Kidney (tissue), 22 donors: ENCODE data around the gene FAR2. TPM values are rescaled to one million over a fixed set of nuclear protein-coding genes. Genes with fewer than 3 reads are reported as not detected.

Experiments used
- DNase-seq, 5 donors: peaks; one replicate each; pipeline ENCODE4 v3.0.0-alpha.2; 2013 to 2020
- FAIRE-seq: peaks from 2 replicates; lab custom pipeline; 2012; peaks lifted over from hg19 to GRCh38; lab: Jason Lieb, UNC
- H3K27ac ChIP-seq, 2 donors: one replicate each; pipeline ENCODE4 v1.7.0; 2013; ENCODE audit warnings: low read depth in 2 of 2, low read length in 2 of 2, inconsistent platforms in 1 of 2
- H3K27me3 ChIP-seq: one replicate; pipeline ENCODE4 v1.7.1; 2013; ENCODE audit warnings: low read length, inconsistent platforms; ENCODE audit not compliant: control insufficient read depth, insufficient read depth
- H3K36me3 ChIP-seq, 3 donors: one replicate each; pipeline versions ENCODE4 v1.7.0 to v1.7.1; 2013; ENCODE audit warnings: low read length in 3 of 3, control low read depth in 1 of 3, inconsistent platforms in 1 of 3; ENCODE audit not compliant: insufficient read depth in 3 of 3, control insufficient read depth in 2 of 3
- H3K4me1 ChIP-seq, 3 donors: one replicate each; pipeline versions ENCODE4 v1.7.0 to v1.7.1; 2013; ENCODE audit warnings: low read length in 3 of 3, inconsistent platforms in 1 of 3, low read depth in 1 of 3; ENCODE audit not compliant: control insufficient read depth in 2 of 3, insufficient read depth in 2 of 3
- H3K4me3 ChIP-seq, 3 donors: one replicate each; pipeline versions ENCODE4 v1.7.0 to v1.8.1; 2013; ENCODE audit warnings: low read length in 3 of 3, control low read depth in 1 of 3, inconsistent platforms in 1 of 3
- H3K9ac ChIP-seq, 3 donors: one replicate each; pipeline versions ENCODE4 v1.7.0 to v1.7.1; 2013; ENCODE audit warnings: low read length in 3 of 3, control low read depth in 1 of 3, inconsistent platforms in 1 of 3
- H3K9me3 ChIP-seq, 3 donors: one replicate each; pipeline versions ENCODE4 v1.7.0 to v1.7.1; 2013; ENCODE audit warnings: low read length in 3 of 3, control low read depth in 1 of 3, inconsistent platforms in 1 of 3; ENCODE audit not compliant: control insufficient read depth in 2 of 3, insufficient read depth in 1 of 3
- intact Hi-C: fragments of 100-400 bp; cut with DNase I; formaldehyde crosslinking; loops from one replicate; pipeline ENCODE4 v1.11.1; 2022
- long read RNA-seq, 10 donors: library from polyadenylated mRNA in 1 of 10; unstranded in 1 of 10; transcript quantifications; one replicate each; pipeline ENCODE4 v2.0.0 and lab custom pipeline, GENCODE V29; 2021 to 2026
- polyA plus RNA-seq: library from polyadenylated mRNA; stranded (reverse); fragments of 350-450 nt; fragmentation: Illumina TruSeq; extraction: RNeasy Lipid Tissue Mini Kit (QIAGEN cat#74804); gene quantifications from one replicate; pipeline ENCODE4 v1.2.3, GENCODE V29; 2014; ENCODE audit warnings: low read depth, low replicate concordance; ENCODE audit not compliant: insufficient read depth
- total RNA-seq: library from RNA; stranded (reverse); fragmentation: NEBNext Ultra II Directional; extraction: Animal tissue kit (Norgen Biotek cat#: 25700); gene quantifications from one replicate; pipeline ENCODE4 v1.2.1, GENCODE V29; 2021
- TF ChIP-seq, protein P1 (sequence below): IDR thresholded peaks from 3 replicates; pipeline ENCODE4 v1.5.1; 2012; ENCODE audit warnings: mild to moderate bottlenecking, moderate library complexity, borderline replicate concordance; ENCODE audit not compliant: insufficient read depth; ENCODE audit errors: extremely low read depth
- donor health status: control.
- donor health status: control.
- donor health status: control.
- donor health status: control.
- donor health status: control.
- donor health status: DM: yes; HTN: yes; CAD: no.
- donor health status: Normal renal cell carcinoma (clear cell type).

FAR2 gene
- total RNA-seq (11.5 TPM), polyA plus RNA-seq (3.1 TPM)
- long read RNA-seq, donor 1, transcript FAR2-202 (12 exons, 3,616 nt) = major isoform, 5 of 65 reads
- long read RNA-seq, donor 1, partial matches to known transcripts = 35 of 65 reads
- long read RNA-seq, donor 1, other reads (novel, unspliced or antisense) = 25 of 65 reads
- long read RNA-seq, donor 2, partial matches to known transcripts = 17 of 51 reads
- long read RNA-seq, donor 2, other reads (novel, unspliced or antisense) = 30 of 51 reads
- long read RNA-seq, donor 3, partial matches to known transcripts = 59 of 95 reads
- long read RNA-seq, donor 3, other reads (novel, unspliced or antisense) = 32 of 95 reads
- long read RNA-seq, donor 4, partial matches to known transcripts = 22 of 68 reads
- long read RNA-seq, donor 4, other reads (novel, unspliced or antisense) = 45 of 68 reads
- long read RNA-seq, donor 5 = 0 reads
- long read RNA-seq, donor 6, transcript FAR2-202 (12 exons, 3,616 nt) = major isoform, 7 of 13 reads
- long read RNA-seq, donor 6, partial matches to known transcripts = 6 of 13 reads
- long read RNA-seq, donor 6, other reads (novel, unspliced or antisense) = 0 of 13 reads
- long read RNA-seq, donor 7, partial matches to known transcripts = 1 of 6 reads
- long read RNA-seq, donor 7, other reads (novel, unspliced or antisense) = 2 of 6 reads
- long read RNA-seq, donor 8, partial matches to known transcripts = 0 of 3 reads
- long read RNA-seq, donor 8, other reads (novel, unspliced or antisense) = 0 of 3 reads
- long read RNA-seq, donor 9, partial matches to known transcripts = 0 of 3 reads
- long read RNA-seq, donor 9, other reads (novel, unspliced or antisense) = 0 of 3 reads
- long read RNA-seq, donor 10, partial matches to known transcripts = 27 of 53 reads
- long read RNA-seq, donor 10, other reads (novel, unspliced or antisense) = 25 of 53 reads

DNA sequence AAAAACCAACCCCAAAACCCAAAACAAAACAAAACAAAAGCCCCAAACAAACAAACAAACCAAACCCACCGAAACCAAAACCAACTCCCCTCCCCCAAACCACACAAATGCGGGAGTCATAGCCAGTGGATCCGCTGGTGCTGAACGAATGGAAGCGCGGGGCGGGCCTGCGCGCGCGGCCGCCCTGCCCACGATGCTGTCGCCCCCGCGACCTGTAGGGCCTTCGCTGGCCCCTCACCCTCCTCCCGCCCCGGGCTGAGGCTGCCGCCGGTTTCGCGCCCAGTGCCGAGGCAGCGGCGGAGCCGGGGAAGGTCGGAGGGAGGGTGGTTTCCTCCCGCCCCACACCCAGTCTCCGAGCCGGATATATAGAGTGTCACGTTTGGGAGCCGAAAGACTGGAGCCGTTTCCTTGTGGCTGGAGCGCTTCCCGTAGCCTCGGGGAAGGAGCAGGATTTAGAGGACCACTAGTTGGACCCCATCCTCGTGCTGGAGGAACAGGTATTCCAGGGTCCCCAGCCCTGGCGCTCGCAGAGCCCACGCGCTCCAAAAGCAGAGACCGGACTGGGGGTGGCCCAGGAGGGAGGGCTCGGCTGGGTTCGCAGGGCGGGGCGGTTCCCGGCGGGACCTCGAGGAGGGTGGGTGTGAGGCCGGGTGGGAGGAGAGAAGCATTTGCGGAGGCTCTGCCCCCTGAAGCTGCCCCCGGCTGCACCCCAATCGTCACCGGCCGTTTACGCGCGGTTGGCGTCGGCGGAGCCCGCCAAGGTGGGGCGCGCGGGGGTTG, at the start of gene FAR2:
Gene FAR2 (plus strand): TSS at position 368 of the 780 bp plus-strand sequence. CDS start 121,172 bp downstream, outside the sequence.
- peak within 1 kb of the TSS; percentile 45 to 56 (median 48) for H3K9ac ChIP-seq
- H3K4me1 ChIP-seq = peaks cover 0 to 2% (median 0%) of the 10 kb centered on the region in 3 donors
- no peaks in the 10 kb centered on the region for H3K9me3 ChIP-seq
- H3K27ac ChIP-seq = peak within 1 kb of the TSS; percentile 23 to 51
- H3K27me3 ChIP-seq = no peaks in the 10 kb centered on the region
- FAIRE-seq (no peak), DNase-seq (peak; percentile 72 to 83 (median 80))
- H3K36me3 ChIP-seq = no peaks in the 10 kb centered on the region
- TF ChIP-seq, protein P1, sequence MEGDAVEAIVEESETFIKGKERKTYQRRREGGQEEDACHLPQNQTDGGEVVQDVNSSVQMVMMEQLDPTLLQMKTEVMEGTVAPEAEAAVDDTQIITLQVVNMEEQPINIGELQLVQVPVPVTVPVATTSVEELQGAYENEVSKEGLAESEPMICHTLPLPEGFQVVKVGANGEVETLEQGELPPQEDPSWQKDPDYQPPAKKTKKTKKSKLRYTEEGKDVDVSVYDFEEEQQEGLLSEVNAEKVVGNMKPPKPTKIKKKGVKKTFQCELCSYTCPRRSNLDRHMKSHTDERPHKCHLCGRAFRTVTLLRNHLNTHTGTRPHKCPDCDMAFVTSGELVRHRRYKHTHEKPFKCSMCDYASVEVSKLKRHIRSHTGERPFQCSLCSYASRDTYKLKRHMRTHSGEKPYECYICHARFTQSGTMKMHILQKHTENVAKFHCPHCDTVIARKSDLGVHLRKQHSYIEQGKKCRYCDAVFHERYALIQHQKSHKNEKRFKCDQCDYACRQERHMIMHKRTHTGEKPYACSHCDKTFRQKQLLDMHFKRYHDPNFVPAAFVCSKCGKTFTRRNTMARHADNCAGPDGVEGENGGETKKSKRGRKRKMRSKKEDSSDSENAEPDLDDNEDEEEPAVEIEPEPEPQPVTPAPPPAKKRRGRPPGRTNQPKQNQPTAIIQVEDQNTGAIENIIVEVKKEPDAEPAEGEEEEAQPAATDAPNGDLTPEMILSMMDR = no peak
- peak within 1 kb of the TSS; percentile 59 to 71 (median 68) for H3K4me3 ChIP-seq
- intact Hi-C loops = no loop called here

DNA sequence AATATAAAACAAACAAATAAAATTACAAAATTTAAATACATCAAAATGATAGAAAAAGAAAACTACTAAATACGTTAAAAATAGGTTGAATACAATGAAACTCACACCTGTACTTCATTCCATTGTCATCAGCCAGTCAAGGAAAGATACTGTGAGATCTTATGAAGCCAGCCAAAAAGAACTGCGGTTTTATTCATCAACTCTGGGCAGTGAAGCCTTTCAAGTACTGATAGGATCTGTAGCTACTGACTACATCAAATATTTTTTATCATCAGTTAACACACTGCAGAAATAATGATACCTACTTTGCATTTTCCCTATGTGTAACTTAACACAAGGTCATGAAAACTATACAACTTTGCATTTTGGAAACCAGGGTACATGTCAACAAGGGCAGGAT, 46.3 kb upstream of the FAR2 start:
- TF ChIP-seq, protein P1 = no peak
- Histone ChIP-seq H3K9me3 (peaks cover 0 to 2% (median 0%) of the 10 kb centered on the region in 3 donors), H3K9ac (no peak overlapping the region), H3K36me3 (no peaks in the 10 kb centered on the region), H3K4me3 (no peak overlapping the region), H3K27me3 (no peaks in the 10 kb centered on the region), H3K27ac (no peak overlapping the region), H3K4me1 (no peaks in the 10 kb centered on the region)
- intact Hi-C loops = no loop called here
- no peak for DNase-seq
- peak; percentile 70 for FAIRE-seq

DNA sequence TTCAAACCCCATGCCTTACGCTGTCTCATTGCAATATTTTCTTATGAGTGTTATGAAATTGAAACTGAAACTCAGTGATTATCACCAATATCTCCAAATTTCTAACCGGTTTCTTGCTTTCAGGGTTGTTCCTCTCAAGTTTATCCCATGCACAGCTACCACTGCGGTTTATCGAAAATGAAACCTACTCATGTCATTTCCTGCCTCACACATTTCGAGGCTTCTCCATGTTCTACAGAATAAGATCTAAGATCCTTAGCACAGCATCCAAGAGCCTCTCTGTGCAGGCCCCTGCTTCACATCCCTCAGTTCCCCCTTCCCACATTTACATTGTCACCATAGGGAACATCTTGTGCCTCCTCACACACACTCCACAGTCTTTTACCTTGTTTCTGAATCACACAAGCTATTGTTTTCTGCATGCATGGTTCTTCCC, 45.5 kb upstream of the FAR2 start:
- H3K36me3 ChIP-seq = no peaks in the 10 kb centered on the region
- no peak for FAIRE-seq

More for the DNA sequence above, 45.5 kb upstream of the FAR2 start:
- intact Hi-C loops = no loop called here
- H3K27me3 ChIP-seq = no peaks in the 10 kb centered on the region
- no peaks in the 10 kb centered on the region for H3K4me1 ChIP-seq
- H3K4me3 ChIP-seq = no peak overlapping the region
- no peak overlapping the region for H3K27ac ChIP-seq
- peaks cover 0 to 1% (median 0%) of the 10 kb centered on the region in 3 donors for H3K9me3 ChIP-seq
- no peak overlapping the region for H3K9ac ChIP-seq
- DNase-seq = no peak
- TF ChIP-seq, protein P1 = no peak
